GM23338 (cell line): ENCODE measurements around the gene POLR3A.

Source experiments
- CREB1 ChIP-seq: fragments of 250-450 bp; sonication (Bioruptor Pico); IDR thresholded peaks from 2 replicates; pipeline ENCODE4 v1.5.0; 2020; ENCODE audit warnings: low read depth, mild to moderate bottlenecking, moderate library complexity
- ETS1 ChIP-seq: IDR thresholded peaks from 2 replicates; pipeline ENCODE4 v1.6.1; 2016; ENCODE audit warnings: antibody characterized with exemption
- EZH2 ChIP-seq: fragments of 200-600 bp; sonication (generic); IDR thresholded peaks from one replicate; pipeline ENCODE4 v1.8.0; 2017; ENCODE audit warnings: antibody characterized with exemption, mild to moderate bottlenecking, low read depth; ENCODE audit not compliant: unreplicated experiment
- EZH2phosphoT487 ChIP-seq: fragments of 200-600 bp; sonication (generic); IDR thresholded peaks from one replicate; pipeline ENCODE4 v1.8.1; 2018; ENCODE audit warnings: antibody characterized with exemption; ENCODE audit not compliant: unreplicated experiment
- JUNB ChIP-seq: IDR thresholded peaks from one replicate; pipeline ENCODE4 v1.6.1; 2016; ENCODE audit warnings: antibody characterized with exemption; ENCODE audit not compliant: unreplicated experiment
- NANOG ChIP-seq: IDR thresholded peaks from 2 replicates; pipeline ENCODE4 v1.6.1; 2016; ENCODE audit warnings: antibody characterized with exemption, borderline replicate concordance
- POLR2AphosphoS5 ChIP-seq: IDR thresholded peaks from 2 replicates; pipeline ENCODE4 v1.6.1; 2016; ENCODE audit warnings: antibody characterized with exemption, low read depth
- ZNF114 ChIP-seq: fragments of 250-450 bp; sonication (Bioruptor Pico); IDR thresholded peaks from 2 replicates; pipeline ENCODE4 v1.5.0; 2020; ENCODE audit warnings: mild to moderate bottlenecking, moderate library complexity
- ZNF331 ChIP-seq: fragments of 250-450 bp; sonication (Bioruptor Pico); IDR thresholded peaks from 2 replicates; pipeline ENCODE4 v1.5.0; 2020; ENCODE audit warnings: low read depth, mild to moderate bottlenecking, moderate library complexity
- TF ChIP-seq, protein P1 (sequence below), 2 experiments: fragments of 200-600 bp in 1 of 2; sonication (generic) in 1 of 2; conservative IDR thresholded peaks; 2 replicates each; pipeline versions ENCODE4 v1.5.1 to v1.6.1; 2016 to 2017; ENCODE audit warnings: antibody characterized with exemption in 2 of 2, low read depth in 2 of 2, mild to moderate bottlenecking in 2 of 2, moderate library complexity in 1 of 2
- TF ChIP-seq, protein P2 (sequence below): IDR thresholded peaks from one replicate; pipeline ENCODE4 v1.6.1; 2018; ENCODE audit warnings: antibody characterized with exemption; ENCODE audit not compliant: unreplicated experiment

- TF ChIP-seq, protein P1, sequence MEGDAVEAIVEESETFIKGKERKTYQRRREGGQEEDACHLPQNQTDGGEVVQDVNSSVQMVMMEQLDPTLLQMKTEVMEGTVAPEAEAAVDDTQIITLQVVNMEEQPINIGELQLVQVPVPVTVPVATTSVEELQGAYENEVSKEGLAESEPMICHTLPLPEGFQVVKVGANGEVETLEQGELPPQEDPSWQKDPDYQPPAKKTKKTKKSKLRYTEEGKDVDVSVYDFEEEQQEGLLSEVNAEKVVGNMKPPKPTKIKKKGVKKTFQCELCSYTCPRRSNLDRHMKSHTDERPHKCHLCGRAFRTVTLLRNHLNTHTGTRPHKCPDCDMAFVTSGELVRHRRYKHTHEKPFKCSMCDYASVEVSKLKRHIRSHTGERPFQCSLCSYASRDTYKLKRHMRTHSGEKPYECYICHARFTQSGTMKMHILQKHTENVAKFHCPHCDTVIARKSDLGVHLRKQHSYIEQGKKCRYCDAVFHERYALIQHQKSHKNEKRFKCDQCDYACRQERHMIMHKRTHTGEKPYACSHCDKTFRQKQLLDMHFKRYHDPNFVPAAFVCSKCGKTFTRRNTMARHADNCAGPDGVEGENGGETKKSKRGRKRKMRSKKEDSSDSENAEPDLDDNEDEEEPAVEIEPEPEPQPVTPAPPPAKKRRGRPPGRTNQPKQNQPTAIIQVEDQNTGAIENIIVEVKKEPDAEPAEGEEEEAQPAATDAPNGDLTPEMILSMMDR (conservative IDR thresholded peaks at IDR 0.05; ENCODE audit: low read depth in 2 of 2) = no peak
- TF ChIP-seq JUNB = no peak
- TF ChIP-seq, protein P2, sequence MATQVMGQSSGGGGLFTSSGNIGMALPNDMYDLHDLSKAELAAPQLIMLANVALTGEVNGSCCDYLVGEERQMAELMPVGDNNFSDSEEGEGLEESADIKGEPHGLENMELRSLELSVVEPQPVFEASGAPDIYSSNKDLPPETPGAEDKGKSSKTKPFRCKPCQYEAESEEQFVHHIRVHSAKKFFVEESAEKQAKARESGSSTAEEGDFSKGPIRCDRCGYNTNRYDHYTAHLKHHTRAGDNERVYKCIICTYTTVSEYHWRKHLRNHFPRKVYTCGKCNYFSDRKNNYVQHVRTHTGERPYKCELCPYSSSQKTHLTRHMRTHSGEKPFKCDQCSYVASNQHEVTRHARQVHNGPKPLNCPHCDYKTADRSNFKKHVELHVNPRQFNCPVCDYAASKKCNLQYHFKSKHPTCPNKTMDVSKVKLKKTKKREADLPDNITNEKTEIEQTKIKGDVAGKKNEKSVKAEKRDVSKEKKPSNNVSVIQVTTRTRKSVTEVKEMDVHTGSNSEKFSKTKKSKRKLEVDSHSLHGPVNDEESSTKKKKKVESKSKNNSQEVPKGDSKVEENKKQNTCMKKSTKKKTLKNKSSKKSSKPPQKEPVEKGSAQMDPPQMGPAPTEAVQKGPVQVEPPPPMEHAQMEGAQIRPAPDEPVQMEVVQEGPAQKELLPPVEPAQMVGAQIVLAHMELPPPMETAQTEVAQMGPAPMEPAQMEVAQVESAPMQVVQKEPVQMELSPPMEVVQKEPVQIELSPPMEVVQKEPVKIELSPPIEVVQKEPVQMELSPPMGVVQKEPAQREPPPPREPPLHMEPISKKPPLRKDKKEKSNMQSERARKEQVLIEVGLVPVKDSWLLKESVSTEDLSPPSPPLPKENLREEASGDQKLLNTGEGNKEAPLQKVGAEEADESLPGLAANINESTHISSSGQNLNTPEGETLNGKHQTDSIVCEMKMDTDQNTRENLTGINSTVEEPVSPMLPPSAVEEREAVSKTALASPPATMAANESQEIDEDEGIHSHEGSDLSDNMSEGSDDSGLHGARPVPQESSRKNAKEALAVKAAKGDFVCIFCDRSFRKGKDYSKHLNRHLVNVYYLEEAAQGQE = no peak
- no peak for TF ChIP-seq POLR2AphosphoS5
- TF ChIP-seq EZH2 = no peak
- no peak for TF ChIP-seq EZH2phosphoT487
- no peak for TF ChIP-seq CREB1
- no peak for TF ChIP-seq ETS1
- no peak for TF ChIP-seq ZNF114
- TF ChIP-seq ZNF331 = no peak
- TF ChIP-seq NANOG = no peak
These were observed 51.0 kb downstream of the POLR3A start for GRCh38 chr10:77978360-77978759.
